Non-pigmented ciliary epithelial cell (primary cell): Measurements from ENCODE around the gene KAT2A.

Experiments
- DNase-seq: peaks from one replicate; pipeline ENCODE4 v3.0.0-alpha.2; 2010; ENCODE audit warnings: low read depth

The KAT2A gene

DNA sequence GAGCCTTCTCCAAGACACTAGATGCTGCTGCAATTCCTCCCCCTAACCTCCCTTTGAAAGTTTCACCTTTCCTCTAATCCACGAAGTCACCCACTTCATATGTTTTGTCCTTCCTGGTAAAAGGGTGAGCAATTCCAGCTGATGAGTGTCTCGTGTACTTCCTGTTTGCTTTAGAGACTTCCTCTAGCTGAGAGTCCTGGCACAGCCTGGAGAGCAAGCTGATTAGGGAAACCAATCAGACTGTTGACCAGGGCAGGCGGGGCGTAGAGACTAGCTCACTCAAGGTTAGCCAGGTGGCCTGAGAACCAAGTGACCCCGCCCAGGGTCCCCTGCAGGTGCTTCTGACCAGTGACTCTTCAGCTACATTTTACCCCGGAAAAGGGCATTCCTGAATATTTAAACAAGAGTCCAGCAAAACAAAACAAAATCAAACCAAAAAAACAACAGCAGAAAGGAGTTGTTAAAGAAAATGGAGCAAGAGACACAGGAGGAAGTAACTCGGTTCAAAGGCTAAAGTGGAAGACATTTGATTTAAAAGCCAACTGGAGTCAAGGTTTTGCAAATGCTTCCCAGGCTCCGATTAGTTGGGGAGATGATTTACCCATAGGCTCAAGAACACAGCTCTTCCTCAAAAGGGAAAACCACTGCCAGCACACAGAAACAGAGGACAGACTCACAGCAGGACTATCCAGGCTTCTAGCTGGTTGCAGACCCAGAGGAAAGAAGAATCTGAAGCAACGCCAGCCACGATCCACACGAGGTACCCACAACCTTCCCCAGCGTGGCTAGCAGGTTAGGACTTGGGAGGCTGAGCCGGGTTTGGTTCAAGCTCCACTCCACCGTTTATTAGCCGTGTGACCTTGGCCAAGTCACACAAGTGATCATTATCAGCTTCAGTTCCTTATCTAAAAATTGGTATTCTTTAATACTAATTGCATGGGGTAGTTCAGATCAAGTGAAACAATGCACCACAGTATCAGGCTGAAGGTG is 14.8 kb upstream of the KAT2A start:
- DNase-seq: no peak

DNA sequence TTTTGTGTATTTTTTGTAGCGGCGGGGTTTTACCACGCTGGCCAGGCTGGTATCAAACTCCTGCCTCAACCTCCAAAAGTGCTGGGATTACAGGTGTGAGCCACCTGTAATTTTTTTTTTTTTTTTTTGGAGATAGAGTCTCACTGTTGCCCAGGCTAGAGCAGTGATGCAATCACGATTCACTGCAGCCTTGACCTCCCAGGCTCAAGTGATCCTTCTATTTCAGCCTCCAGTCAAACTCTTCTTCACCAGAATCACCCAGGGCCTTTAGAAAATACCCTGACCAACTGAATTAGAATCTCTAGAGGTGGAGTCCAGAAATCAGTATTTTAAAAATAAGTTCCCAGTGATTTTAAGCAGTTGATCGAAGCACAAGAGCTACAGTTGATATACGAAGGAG is 14.0 kb upstream of the KAT2A start:
- no peak for DNase-seq

DNA sequence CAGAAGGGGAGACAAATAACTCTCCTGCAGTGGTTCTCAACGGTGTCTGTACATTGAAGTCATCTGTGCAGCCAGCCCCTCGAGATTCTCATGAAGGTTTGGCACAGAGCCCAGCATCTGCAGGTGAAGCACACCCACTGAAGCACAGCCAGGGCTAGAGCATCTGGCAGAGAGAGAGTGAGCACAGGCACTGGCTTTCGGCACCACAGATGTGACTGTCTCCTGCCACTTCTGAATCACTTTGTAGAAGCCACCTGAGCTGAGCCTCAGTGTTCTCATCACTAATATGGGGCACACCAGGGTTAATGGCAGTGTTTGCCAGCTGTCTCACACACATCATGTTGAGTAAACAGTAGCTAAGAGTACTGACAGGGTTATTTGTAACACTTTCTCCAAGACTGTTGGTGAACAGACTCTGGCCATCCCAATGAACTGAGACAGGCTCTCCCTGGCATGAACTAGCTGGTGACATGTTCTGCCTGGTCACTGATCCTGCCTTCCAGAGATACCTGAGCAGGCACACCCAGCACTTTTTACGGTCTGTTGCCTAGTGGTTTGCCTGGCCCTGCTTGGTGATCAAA is 12.4 kb upstream of the KAT2A start:
- DNase-seq: no peak

DNA sequence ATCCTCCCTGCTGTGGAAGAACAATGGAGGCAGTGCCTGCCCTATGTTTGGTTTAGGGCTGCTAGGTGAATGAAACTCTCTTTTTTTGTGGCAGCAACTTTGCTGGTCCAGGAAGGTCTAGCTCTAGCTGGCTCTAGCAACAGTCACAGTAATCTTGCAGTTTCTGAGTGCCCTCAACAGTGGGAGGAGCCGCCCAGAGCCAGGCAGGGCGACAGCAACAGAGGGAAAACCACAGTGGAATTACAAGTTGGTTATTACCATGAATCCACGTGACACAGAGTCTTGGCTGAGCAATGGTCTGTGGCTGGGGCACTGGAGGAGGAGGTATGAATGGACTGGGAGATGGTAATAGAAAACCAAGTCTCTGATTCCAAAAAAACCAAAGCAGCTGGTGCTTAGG is 11.8 kb upstream of the KAT2A start:
- no peak for DNase-seq

DNA sequence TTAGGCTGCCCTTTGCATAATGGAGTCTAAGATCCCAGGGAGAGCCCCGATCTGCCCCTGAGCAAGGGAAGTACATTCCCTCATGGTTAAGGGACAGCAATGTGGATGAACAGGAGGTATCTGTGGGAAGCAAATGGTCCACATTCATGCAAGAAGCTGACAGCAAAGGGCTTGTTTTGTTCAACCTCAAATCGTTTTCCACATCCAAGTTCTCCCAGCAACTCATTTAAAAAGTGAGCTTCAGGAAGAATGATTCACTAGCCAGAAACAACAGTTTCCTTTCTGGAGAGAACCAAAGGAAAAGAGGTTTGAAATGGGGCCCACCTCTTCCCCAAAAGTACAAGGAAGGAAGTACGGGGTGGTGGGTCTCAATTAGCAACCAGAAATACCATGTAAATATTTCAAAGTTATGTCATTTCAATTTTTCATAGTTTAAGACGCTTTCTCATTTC is 10.8 kb upstream of the KAT2A start:
- no peak for DNase-seq

DNA sequence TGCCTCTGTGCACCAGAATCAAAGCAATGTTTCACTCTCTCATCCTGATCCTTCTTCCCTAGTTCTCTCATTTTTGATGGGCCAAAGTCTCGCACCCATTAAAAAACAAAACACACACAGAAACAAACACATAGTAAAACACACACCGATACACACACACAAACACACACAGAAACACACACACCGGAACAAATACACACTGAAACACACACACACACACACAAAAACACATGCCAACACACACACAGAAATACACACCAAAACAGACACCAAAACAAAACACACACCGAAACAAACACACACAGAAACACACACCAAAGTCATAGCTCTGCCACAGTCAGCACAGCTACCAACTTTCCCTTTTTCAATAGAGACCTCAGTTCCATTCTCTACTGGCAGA is 10.1 kb upstream of the KAT2A start:
- DNase-seq: no peak

DNA sequence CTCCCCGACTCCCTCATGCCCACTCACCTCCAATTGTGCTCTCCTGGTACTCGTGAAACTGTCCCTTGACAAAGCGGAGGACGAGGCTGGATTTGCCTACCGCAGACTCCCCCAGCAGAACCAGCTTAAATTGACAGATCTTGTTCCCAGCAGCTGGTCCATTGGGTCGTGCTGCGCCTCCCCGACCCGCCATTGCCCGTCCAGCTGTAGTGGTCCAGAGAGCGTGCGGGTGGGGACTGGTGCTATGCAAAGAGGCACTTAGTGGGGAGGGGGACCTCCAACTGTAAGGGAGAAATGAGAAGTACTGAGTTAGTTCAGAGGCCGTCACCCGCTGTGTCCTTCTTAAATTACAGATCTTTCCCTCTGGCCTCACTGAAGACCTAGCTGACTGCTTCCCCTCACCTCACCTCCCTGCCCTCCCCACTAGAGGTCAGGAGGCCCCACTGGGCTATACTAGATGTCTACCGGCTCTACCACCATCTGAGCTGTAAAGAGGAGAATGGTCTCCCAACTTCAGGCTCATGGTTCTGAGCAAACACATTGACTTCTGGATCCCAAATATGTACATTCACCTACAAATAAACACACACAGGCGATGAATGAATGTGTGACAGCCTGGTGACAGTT is 9.3 kb upstream of the KAT2A start:
- DNase-seq: no peak

DNA sequence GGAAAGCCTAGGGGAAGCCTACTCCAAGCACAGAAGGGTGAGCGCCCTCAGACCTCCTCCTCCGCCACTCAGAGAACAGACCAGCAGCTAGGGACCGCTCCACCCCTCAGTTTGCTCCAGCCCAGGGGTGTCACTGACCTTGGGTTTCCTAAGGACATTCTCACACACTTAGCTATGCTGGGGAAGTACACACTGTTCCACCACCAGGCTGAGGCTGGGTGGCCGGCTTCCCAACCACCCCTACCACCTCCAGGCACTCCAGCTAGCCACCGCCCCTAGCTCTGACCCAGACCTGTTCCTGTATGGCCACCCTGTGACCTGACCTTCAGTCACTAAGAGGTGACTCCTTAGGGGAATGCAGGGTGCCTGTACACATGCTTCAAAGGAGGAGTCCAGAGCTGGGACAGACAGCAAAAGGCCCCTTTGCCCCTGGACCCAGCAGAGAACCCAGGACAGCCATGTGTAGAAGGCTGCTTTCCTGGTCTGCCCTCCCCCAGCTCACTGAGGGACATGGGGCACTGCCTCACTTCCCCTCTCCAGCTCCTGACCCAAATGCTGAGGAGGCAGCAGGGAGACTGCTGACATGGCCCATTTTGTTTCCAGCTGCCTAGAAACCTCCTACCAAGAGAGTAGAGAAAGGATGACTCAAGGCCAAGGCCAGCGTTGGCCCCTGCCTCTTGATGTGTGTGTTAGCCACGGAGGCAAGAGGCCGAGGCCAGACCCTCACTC is 8.1 kb upstream of the KAT2A start:
- no peak for DNase-seq

DNA sequence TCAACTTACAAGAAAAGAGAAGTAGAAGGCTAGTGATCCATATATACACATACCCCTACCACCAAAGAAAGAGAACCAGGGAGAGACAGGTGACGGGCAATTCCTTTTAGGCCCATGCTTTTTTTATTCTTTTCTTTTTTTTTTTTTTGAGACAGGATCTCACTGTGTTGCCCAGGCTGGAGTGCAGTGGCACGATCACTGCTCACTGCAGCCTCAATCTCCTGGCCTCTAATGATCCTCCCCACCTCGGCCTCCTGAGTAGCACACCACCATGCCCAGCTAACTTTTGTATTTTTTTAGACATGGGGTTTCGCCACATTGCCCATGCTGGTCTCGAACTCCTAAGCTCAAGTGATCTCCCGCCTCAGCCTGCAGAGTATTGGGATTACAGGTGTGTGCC is 6.2 kb upstream of the KAT2A start:
- DNase-seq: no peak

DNA sequence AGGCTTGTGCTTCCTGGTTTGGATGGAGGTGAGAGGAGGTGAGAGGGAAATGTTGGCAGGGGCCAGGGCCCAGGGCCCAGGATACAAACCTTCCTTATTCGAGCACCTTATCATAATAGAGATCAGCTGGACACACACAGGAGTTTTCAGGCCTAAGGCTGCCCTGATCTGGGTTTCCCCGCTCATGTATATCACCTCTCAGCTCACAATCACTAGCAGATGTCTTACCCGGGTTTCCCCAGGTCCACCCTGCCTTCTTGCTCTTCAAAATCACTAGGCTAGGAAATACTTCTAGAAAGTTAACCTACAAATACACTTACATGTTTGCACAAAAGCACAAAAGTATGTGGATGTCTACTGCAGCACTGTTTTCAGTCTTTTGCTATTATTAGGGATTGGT is 5.7 kb upstream of the KAT2A start:
- DNase-seq: no peak

DNA sequence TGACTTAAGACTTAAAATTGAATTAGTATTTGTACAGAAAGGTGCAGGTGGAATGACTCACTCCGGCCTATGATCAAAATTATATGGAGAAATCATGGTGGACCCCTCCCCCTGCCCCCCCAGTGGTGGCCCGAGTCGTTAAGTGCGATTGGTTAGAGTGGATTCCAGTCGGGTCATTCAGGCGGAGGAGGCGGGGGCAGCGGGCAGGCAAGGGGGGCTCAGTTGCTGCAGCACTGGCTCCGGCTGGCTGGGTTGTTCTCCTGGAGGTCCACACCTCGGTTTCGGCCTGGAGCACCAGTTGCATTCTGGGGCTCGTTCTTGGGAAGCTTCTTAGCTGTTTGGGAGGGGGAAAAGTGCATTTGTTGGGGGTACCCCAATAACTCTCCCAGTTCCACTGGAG is 4.4 kb upstream of the KAT2A start:
- DNase-seq: no peak

DNA sequence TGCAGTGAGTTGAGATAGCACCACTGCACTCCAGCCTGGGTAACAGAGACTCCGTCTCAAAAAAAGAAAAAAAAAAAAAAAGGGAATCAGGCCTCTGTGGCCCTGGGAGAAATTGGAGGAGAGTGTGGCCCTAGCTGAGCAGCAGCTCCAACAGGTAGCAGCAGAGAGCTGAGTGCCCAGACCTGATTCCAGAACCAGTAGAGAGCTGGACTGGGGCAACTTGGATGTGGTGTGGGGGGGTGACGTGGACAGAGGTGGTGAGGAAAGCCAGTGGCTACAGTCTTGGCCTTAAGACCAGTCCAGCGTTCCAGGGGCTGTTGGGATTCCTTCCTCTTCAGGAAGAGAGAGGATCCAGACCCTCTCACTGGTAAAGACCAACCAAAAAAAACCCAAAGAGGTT is 3.1 kb upstream of the KAT2A start:
- no peak for DNase-seq

DNA sequence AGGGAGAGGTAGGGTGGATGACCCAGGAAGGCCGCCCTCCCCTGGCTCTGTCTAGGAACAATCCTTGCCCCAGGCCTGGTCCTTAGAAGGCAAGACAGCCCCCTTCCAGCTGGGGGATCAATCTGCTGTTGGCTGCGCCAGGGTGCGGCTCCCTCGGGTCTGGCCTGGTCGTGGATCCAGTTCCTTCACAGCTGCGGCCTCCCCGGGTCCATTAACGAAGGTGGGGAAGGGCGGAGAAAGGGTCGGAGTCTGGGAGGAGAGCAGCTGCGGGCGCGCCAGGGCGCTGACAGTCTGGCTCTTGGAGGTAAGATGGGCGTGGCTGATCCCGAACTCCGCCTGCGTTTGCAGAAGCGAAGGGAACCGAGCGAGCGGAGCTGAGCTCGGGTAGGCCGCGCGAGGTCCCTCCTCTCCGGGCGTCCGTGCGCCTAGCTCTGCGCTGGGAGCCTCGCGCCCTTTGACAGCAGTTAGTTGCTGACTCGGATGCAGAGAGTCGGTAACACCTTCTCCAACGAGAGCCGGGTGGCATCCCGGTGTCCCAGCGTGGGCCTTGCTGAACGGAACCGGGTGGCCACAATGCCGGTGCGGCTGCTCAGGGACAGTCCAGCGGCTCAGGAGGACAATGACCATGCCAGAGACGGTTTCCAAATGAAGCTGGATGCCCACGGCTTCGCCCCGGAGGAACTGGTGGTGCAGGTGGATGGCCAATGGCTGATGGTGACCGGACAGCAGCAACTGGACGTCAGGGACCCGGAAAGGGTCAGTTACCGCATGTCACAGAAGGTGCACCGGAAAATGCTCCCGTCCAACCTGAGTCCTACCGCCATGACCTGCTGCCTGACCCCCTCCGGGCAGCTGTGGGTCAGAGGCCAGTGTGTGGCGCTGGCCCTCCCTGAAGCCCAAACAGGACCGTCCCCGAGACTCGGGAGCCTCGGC is 1.5 kb upstream of the KAT2A start, which contains the start of gene HSPB9:
TSS of gene HSPB9 (plus strand) at position 434 of the 933 bp plus-strand sequence. CDS start at position 481, 47 bp downstream.
- no peak for DNase-seq

DNA sequence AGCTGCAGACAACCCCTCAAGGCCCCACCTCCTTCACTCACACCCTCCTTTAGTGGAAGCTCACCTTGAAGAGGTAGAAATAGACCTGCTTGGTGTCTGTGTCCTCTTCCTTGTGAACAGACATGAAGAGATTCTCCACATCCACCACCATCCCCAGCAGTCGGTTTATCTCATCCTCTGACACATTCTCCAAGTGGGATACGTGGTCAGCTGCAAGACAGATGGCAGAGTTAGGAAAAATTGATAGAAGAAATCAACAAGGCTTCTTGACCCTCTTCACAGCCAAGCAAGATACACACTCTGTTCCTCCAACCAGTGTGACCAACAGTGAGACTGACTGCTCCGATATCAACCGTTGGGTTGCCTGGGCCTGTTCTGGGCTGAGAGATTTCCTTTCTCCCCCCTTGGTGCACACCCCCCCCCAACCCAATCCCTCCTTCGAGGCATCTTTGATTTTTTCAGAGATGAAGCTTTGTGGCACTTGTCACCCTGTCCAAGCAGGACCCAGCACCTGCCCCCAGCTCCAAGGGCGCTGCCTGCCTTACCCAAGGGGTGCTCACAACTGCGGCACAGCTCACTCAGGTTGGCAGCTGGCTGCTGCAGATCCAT is 902 bp downstream of the KAT2A start:
- no peak for DNase-seq

DNA sequence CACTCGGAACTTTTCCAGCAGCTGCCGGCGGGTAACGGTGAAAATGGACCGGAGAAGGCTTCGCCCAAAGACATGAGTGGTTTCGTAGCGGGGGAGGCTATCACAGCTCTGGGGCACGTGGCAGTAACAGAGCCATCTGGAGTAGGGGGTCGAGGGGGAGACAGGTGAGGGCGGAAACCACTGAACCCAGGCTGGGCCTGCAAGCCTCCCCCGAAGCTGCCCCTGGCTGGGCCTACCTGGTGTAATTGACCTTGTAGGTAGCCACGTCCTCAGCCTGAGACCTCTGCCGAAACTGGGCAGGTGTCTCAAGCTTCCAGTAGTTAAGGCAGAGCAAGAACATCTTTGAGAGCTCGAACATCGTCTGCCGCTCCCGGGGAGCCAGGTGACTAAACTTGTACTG is 1.9 kb downstream of the KAT2A start:
- DNase-seq: no peak

DNA sequence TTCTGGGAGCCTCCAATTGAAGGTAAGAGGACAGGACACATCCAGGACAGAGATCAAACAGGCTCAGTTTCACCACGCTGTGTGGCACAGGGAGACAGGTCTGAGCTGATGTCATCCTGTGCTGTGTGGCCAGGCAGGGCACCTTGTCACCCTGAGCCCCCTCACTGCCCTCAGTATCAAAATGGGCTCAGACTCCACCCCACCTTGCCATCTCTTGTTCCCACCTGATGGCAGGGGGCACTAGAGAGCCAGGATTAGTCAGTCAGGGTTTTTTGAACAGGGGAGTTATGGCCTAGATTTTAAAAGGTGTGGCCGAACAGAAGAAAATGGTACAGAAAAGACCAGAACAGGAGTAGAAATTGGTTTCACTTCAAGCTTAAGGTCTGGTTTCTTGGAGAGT is 2.6 kb downstream of the KAT2A start:
- no peak for DNase-seq

DNA sequence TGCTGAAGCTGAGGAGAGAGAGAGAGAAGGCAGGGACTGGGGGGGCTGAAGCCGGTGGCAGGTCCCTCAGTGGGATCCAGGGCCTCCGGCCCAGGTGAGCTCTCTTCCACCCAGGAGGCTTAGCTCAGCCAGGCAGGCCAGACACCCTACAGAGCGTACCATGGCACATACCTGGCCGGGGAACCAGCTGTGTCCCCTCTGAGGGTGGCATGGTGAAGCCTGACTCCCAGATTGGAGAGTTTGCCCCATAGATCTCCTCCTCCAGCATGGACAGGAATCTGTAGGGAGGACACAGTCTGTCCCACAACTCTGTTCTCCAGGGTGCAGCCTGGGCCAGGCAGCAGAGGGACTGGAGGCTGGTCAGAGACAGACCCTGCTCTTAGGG is 3.0 kb downstream of the KAT2A start:
- no peak for DNase-seq

DNA sequence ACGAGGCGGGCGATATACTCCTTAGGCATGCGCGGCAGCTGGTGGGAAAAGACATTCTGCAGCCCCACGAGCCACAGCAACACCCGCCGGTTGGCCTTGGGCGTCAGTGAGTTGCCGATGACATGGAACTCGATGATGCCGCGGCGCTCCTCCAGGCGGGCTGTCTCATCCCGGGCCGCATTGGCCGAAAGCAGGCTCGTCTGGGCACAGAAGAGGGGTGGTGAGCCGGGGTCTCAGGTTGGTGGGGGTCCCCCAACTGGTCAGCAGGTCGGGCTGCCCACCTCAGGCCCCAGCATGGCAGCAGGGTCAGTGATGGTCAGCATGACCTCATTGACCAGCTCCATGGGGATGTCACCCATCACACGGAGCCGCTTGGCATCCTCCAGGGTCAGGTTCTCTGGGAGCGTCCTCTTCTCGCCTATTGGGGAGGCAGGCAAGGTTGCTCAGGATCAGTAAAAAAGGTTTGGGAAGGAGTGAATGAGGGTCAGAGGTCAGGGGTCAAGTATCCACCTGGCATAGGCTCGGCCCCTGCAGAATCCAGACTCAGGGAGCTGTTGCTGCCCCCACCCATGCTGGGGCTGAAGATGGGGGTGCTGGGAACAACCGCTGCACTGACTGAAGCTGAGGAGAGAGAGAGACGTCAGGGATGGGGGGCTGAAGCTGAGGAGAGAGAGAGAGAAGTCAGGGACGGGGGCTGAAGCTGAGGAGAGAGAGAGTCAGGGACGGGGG is 3.6 kb downstream of the KAT2A start:
- DNase-seq: no peak

DNA sequence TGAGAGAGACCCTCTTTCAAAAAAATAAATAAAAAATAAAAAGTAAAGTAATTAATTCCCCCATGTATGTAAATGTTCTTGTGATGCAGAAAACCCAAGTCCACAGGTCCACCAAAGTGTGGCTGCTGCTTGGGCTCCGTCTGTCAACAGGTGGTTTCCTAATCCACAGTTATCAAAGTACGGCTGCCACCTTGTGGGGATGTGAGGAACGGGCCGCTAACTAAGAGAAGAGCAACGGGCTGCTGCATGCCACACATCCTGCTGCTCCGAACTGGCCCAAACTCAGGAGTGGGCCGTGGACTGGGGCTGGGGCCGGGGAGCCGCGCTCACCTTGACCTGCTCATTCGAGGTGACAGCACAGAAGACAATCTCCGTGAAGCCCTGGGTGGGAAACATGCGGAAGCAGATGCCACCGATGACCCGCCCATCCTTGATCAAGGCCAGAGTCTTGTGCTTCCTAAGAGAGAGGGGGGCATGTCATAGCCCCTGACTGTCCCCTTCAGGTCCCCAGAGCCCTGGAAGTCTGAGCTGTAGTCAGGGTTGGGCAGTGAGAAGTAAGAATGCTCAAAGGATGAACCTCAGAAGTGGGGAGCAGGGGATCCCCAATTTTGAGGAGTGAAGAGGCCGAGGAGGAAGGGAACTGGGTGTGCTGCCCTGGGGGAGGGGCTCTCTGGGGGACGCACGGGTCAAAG is 4.3 kb downstream of the KAT2A start:
- no peak for DNase-seq
